Hematopoietic multipotent progenitor cell treated with erythropoietin and hydrocortisone succinate and interleukin-3 and kit ligand, for 4 days (in vitro differentiated cells): Measurements from ENCODE around the gene SYCN.
"Not testable (repeated sequence)": the region's sequence is repeated elsewhere in the genome, so short reads cannot be mapped to it uniquely, and the experiment has no call there.

Experiments
- DNase-seq: peaks from one replicate; pipeline ENCODE4 v3.0.0-alpha.2; 2015

The SYCN gene

DNA sequence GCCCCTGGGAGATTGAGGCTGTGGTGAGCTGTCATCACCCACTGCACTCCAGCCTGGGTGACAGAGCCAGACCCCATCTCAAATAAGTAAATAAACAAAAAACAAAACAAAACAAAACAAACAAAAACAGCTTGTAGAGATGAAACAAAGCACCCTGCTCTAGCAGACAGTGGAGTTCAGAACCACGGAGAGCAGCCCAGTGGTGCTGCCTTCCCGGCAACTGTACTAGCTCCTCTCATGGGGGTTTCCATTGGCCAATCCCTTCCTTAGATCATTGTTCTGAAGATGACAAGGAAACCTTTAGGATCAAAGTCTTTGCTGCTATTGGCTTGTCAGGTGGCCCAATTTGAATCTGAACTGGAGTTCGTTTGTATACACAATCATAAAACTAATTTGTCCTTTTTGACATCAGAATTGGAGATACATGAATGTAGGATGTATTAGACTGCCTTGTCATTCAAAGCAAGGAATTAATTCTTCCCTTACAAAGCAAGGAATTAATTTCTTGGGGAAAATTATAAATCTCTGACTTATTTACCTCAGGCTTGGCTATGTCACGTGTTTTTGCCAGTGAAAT is 19.7 kb upstream of the SYCN start:
- peak; percentile 63 for DNase-seq

DNA sequence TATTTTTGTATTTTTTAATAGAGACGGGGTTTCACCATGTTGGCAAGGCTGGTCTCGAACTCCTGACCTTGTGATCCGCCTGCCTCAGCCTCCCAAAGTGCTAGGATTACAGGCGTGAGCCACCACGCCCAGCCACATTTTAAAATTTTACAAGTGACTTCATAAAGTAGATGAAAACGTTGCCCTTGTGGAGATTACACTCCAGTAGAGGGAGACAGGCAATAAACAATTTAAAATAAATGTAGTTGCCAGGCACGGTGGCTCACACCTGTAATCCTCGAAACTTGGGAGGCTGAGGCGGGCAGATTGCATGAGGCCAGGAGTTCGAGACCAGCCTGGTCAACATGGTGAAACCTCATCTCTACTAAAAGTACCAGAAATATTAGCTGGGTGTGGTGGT is 15.0 kb upstream of the SYCN start:
- peak; percentile 24 for DNase-seq

DNA sequence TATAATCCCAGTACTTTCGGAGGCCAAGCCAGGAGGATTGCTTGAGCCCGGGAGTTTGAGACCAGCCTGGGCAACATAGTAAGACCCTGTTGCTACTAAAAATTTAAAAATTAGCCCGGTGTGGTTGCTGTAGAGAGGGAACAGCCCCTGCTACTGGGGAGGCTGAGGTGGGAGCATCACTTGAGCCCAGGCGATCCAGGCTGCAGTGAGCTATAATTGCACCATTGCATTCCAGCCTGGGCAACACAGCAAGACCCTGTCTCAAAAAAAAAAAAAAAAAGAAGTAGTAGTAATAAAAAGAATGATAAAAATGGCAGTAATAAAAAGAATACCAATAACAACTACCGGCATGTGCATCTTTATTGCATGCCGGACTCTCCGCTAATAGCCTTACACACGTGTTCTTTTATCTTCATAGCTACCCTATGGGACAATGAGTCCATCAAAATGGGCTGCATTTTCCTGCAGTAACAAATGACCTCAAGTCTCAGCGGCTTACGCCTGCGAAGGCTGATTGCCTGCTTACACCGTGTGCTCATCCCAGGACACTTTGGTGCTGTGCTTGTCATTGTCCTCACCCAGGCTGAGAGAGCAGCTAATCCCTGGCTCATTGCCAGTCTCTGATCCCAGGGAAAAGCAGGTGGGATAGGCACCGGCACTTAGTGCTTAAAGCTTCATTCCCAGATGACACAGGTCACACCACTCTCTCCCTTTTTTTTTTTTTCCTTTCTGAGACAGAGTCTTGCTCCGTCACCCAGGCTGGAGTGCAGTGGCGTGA is 14.4 kb upstream of the SYCN start:
- DNase-seq, result no peak

DNA sequence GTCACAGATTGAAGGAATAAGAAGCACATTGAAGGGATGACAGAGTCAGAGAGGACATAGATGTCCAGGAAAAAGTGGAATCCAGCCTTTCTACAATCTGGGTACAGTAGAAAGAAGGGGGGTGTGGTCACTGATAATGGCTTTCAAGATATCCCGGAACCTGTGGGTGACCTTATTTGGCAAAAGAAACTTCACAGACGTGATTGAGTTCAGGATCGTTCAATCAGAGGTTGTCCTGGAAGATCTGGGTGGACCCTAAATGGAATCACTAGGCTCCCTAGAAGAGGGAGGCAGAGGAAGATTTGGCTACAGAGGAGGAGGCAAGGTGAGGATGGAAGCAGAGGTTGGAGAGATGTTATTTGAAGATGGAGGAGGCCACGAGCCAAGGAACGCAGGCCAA is 13.0 kb upstream of the SYCN start:
- no peak for DNase-seq

DNA sequence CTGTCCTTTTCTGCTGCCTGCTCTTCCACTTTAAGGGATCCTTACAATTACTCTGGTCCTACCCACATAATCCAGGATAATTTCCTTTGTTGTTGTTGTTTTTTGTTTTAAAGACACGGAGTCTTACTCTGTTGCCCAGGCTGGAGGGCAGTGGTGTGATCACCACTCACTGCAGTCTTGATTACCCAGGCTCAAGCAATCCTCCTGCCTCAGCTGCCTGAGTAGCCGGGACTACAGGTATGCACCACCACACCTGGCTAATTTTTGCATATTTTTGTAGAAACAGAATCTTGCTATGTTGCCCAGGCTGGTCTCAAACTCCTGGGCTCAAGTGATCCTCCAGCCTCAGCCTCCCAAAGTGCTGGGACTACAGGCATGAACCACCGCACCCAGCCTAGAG is 11.3 kb upstream of the SYCN start:
- DNase-seq, result not testable (repeated sequence)

DNA sequence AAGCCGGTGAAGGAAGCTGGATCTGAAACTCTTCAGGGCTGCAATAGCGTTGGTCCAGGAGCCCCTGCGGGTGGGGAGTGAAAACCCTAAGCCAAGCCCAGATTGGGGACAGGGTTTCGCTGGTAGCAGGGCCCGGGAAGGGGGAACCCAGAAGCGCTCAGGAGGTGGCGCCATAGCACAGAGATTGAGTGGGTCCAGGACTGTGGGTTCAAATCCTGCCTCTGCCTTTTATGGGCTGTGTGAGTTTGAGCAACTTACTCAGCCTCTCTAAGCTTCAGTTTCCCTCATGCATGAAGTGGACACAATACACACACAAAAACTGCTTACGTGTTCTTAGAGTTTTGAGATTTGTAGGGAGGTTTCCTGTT is 8.3 kb upstream of the SYCN start:
- peak; percentile 73 for DNase-seq

DNA sequence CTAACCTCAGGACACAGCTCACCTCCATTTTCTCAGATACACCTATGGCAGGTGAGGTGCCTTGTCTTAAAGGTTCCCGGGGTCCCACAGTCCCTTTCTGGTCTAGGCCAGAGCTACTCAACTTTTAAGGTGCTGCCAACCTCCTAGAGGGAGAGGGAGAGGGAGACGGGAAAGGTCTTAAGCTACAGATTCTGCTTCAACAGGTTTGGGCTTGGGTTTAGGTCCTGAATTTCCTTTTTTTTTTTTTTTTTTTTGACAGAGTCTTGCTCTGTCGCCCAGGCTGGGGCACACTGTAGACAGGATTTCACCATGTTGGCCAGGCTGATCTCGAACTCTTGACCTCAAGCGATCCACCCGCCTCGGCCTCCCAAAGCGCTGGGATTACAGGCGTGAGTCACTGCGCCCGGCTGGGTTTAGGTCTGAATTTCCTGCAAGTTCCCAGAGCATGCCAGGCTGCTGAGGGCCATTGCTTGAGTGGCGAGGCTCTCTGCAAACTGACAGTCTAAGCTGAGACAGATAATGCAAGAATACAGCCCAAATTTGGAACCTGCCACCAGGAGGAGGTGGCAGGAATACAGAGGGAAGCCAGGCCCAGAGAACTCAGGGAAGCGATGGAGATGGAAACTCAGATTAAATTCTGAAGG is 7.8 kb upstream of the SYCN start:
- no peak for DNase-seq

DNA sequence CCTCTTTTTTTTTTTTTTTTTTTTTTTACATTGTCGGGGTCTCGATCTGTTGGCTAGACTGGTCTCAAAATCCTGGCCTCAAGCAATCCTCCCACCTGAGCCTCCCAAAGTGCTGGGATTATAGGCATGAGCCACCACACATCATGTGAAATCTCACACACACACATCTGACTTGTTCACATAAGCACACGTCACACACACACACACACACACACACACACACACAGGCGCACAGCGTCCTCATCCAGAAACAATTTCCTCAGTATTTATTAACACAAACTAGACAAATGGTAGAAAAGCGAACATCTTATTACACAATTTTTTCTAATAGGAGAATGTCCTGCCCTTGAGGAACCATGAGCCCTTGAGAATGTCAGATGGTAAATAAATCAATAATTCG is 5.1 kb upstream of the SYCN start:
- no peak for DNase-seq

DNA sequence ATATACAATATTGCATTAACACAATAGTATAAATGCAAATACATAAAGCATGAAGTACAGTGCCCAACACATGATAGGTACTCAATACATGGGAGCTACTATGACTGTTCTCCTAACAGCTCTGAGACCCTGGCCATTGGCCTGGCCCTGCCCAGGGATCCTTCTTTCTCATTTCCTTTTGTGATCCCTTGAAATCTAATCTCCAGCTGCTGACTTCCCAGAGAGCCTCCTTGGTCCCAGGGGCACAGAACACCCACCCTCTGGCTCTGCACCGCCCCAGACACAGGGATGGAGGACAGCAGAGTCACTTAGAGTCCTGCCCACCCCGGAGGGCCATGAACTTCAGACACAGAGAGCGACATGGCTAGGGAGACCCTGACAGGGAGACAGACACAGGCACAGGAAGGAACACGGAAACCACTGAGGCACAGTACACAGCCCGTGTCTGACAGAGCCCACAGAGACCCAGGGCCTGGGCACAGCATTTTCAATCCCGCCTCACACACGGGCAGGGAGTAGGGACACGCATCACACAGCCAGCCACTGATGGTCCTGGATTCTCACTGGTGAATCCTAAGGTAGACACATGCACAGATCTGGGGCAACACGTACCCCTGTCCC is 4.2 kb upstream of the SYCN start:
- DNase-seq, result no peak

DNA sequence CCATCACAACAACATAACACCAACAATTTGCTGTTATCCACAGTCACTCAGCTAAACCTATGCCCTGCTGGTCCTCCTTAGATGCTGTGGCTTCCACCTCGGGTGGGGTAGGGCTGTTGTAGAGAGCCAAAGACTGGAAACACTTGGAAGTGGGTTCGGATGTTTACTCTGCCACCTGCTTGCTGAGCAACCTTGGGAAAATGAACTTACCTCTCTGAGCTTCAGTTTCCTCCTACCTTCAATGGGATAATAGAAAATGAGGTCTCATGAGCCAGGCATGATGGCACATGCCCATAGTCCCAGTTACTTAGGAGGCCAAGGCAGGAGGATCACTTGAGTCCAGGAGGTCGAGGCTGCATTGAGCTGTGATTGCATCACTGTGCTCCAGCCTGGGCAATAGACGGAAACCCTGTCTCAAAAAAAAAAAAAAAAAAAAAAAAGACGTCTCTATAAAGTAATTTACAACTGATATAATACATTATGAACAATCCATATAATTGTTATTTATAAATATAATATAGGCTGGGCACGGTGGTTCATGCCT is 3.3 kb upstream of the SYCN start:
- no peak for DNase-seq

DNA sequence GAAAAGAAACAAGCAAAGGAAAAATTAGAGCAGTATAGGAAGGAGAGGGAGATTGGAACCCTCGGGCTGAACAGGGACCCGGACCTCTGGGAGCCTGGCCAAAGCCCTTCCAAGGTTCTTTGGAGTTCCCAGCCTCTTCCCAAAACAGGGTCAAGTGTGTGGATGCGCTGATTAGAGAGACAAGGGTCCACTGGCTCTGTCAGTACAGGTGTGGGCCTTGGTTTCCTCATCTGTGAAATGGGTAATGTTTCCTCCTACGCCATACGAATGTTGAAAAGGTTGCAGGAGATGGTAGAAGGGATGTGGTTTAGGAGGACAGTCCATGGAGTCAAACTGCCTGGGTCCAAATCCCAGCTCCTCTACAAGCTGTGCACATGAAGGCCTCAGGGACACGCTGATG is 2.1 kb upstream of the SYCN start:
- DNase-seq, result no peak

DNA sequence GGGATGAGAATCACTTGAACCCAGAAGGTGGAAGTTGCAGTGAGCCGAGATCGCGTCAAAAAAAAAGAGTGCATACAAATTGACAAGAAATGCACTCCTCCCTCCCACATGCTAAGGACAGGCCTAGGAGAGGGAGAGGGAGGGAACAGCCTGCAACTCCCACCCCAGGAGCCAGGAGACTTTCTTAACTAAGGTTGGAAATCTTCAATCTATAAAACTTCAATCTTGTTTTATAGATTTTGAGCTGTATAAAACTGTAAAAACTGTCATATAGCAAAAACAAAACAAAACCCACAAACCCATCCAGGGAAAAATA is 1.3 kb upstream of the SYCN start:
- no peak for DNase-seq

DNA sequence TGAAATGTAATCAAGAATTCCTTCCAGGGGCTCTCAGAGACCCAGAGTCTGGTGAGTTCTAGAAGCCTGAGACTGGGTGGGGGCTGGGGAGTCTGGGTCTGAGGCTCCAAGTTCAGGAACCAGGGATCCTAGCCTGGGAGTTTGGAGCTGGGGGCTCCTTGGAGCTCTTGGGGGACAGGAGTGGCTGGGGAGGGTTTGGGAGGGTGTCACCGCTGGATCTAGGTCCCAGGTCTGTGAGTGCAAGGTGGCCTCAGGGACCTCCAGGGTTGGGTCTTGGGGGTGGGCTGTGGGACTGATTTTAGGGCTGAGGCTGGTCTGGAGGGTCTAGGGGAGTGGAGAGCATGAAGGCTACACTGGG is 1.1 kb downstream of the SYCN start:
- DNase-seq, result no peak

DNA sequence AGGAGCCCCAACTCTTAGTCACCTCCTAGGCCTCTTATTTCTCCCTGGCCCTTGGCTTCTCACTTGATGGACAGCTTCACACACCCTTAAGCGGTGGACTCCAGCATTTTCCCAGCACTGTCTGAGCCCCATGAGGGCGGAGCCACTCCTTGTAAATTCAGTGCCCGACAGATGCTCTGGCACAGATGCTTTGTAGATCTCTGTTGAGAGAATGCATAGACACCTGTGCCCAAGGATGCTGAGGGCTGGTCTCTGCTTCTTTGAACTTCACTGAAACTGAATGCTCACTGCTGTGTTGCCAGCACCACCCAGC is 3.3 kb downstream of the SYCN start:
- no peak for DNase-seq

DNA sequence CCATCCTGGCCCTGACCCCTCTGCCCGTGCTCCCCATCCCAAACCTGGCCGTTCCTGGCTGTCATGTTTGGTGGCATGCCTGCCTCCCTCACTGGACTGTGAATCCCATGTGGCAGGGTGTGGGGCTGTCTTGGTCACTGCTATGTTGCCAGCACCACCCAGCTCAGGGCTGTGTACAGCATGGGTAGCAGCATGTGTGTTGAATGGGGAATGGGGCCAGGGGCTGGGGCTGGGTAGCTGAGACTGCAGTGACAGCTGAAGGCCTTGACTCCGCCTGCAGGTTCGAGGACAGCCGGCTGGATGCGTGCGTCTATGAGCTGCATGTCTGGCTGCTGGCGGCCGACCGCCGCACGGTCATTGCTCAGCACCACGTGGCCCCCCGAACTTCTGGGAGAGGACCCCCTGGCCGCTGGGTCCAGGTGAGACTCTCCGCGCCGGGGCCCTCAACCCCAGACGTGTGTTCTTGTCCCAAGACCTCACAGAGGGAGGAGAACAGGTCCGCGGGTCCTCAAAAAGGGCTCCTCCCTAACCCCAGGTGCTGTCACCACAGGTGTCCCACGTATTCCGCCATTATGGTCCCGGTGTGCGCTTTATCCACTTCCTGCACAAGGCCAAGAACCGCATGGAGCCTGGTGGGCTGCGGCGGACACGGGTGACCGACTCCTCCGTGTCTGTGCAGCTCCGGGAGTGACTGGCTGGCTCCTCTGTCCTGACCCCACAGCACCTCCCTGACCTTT is 3.8 kb downstream of the SYCN start:
- no peak for DNase-seq

DNA sequence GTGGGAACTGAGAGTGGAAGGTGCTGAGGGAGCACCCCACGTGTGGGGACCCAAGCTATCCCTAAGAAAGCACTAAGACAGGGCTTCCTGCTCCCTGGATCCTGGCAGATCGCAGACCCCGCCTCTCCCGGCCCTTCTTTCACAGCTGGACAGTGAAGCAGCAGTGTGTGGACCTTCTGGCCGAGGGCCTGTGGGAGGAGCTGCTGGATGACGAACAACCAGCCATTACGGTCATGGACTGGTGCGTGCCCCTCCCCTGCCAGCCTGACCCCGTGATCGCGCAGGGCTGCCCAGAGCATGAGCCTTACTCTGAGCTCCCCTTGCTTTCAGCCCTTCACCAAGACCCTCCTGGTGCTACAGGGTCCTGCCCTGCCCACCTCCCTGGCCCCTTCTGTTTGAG is 5.0 kb downstream of the SYCN start:
- no peak for DNase-seq

DNA sequence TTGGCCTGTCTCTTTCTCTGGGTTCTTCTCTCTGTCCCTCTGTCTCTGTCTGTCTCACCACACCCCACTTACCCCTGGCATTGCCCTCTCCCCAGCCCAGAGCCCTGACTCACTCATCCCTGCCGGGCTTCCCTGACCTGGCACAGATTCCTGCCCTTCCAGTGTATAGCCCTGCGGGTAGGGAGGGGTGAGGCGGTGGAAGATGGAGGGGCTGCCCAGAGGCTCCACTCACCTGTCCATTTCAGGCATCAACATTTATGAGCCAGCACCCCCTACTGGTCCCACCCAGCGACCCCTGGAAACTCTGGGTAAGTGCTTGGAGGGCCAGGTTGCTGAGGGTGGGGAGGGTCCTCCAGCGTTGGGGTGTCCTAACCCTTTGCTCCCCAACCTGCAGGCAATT is 6.3 kb downstream of the SYCN start:
- DNase-seq, result no peak

DNA sequence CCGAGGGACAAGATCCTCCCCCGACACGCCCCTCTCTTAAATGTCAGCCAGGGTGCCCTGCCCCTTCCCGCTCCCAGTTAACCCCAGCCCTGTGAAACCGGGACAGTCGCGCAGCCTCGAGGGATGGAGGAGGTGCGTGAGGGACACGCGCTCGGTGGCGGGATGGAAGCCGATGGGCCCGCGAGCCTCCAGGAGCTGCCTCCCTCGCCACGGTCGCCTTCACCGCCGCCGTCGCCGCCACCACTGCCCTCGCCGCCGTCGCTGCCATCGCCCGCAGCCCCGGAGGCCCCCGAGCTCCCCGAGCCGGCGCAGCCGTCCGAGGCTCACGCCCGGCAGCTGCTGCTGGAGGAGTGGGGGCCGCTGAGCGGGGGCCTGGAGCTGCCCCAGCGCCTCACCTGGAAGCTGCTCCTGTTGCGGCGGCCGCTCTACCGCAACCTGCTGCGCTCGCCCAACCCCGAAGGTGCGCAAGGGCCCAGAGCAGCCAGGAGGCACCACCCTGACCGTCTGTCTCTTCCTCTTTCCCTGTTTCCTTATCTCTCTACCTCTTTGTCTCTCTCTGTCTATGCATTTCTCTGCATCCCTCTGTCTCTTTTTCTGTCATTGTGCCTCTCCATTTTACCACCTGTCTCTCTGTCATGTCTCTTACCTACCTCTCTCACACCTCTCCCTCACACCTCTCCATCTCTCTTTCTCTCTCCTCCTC is 7.1 kb downstream of the SYCN start, which contains the start of gene NCCRP1:
TSS of gene NCCRP1 (plus strand) at position 105 of the 703 bp plus-strand sequence. CDS start at position 124, 19 bp downstream.
- no peak for DNase-seq

DNA sequence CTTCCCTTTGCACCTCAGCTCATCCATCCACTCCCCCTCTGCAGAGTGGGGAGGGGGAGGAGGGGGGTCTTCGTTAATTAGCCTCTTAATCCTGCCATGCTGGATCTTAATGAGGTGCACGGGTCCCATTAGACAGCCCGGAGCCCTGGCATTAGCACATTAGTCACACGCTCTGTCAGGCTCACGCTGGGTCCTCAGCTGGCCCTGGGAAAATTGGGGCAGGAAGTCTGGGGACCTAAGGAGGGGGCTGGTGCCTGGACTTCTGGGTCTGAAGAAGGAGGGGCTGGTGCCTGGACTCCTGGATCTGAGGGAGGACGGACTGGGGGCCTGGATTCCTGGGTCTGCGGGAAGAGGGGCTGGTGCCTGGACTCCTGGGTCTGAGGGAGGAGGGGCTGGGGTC is 7.7 kb downstream of the SYCN start:
- DNase-seq, result no peak

DNA sequence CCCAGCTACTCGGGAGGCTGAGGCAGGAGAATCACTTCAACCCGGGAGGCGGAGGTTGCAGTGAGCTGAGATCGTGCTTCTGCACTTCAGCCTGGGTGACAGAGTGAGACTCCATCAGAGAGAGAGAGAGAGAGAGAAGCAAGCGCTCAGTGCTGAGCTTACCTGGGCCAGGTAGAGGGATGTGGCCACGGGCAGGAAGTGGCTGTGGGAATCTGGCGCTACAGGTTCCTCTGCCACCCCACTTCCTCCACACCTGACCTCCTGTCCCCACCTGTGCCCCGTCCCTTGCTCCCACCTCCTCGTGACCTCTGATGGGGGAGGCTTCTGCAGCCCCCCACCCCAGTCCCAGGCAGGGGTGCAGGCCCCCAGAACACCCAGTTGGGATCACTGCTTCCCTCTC is 8.3 kb downstream of the SYCN start:
- no peak for DNase-seq

DNA sequence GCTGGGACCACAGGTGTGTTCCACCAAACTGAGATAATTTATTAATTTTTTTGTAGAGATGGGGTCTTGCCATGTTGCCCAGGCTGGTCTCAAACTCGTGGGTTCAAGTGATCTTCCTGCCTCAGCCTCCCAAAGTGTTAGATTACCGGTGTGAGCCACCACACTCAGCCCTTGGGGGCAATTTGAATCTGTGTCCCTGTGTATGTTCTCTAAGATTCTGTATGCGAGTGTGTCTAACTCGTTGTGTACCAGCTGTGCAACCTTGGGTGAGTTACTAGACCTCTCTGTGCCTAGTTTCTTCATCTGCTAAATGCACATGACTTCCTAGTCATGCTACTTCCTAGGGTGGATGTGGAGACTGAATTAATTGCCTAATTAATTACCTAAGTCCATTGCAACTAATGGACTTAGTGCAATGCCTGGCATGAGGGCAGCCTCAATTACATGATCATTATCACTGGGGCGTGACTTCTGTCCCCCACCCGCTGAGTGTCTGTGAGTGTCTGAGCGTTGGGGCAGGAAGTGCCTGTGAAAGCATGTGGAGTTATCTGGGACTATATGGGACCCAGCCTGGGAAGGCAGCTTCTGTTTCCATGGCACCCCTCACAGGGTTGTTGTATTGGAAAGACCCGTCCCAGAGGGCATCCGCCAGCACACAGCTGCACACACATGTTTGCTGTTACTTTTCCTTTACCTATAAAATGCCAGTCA is 9.1 kb downstream of the SYCN start:
- DNase-seq, result no peak

DNA sequence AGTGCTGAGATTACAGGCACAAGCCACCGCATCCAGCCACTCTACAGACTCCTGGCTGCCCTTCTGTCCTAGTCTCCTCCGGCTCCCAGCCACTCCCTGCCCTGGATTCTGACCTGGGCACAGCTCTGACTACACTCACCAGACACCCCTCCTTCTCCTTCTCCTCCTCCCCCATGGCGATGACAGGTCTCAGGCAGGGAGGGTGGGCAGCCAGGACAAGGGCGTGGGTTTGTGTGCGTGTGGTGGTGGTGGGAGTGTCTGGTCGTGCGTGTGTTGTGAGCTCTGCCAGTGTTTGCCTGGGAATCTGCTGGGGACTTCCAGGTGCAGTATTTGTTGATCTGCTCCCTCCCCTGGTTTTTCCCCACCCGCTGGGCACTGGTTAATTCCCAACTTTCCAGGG is 10.3 kb downstream of the SYCN start:
- DNase-seq, result no peak
